H1 (cell line): ENCODE data around the gene RBM20. TPM values are rescaled to one million over a fixed set of nuclear protein-coding genes. Genes with fewer than 3 reads are reported as not detected.

Experiments
- CTBP2 ChIP-seq: IDR thresholded peaks from 2 replicates; pipeline ENCODE4 v1.7.0; 2011; ENCODE audit warnings: borderline replicate concordance, mild to moderate bottlenecking, moderate library complexity, mixed read lengths, low read length; ENCODE audit not compliant: insufficient read depth, insufficient read length
- KDM1A ChIP-seq: fragments of 200-600, 300-600 bp; sonication (generic); IDR thresholded peaks from 2 replicates; pipeline ENCODE4 v1.7.1; 2016; ENCODE audit warnings: mild to moderate bottlenecking, low read length, borderline replicate concordance
- RAD21 ChIP-seq, 2 experiments: IDR thresholded peaks in 1 of 2; conservative IDR thresholded peaks in 1 of 2; 2 replicates each; pipeline ENCODE4 v1.6.1; 2011; ENCODE audit warnings: low read depth in 2 of 2, low read length in 2 of 2, improper control_type of control experiment in 1 of 2, inconsistent platforms in 1 of 2, mild to moderate bottlenecking in 1 of 2, moderate library complexity in 1 of 2
- polyA plus RNA-seq, 7 experiments: library from polyadenylated mRNA; depleted of rRNA in 3 of 7; stranded (reverse) in 5 of 7; unstranded in 2 of 7; fragments of >200 nt in 5 of 7; fragments of 200-250 nt in 2 of 7; gene quantifications; 1 replicate in 5 of 7; 2 replicates in 1 of 7; 4 replicates in 1 of 7; pipeline versions ENCODE4 v1.2.1 to v1.2.3, GENCODE V29; 2011 to 2013; ENCODE audit warnings: missing spikeins in 2 of 7, mixed read lengths in 2 of 7
- total RNA-seq: library from RNA; stranded (reverse); fragmentation: NEBNext Ultra II Directional; extraction: Animal tissue kit (Norgen Biotek cat#: 25700); gene quantifications from 2 replicates; pipeline ENCODE4 v1.2.1, GENCODE V29; 2021

RBM20 gene
- total and polyA plus RNA-seq, 2 of the 8 experiments (the other 6 are each of a cell fraction or from before 2014, with no cell fraction given): 0.05 to 0.63 TPM

DNA sequence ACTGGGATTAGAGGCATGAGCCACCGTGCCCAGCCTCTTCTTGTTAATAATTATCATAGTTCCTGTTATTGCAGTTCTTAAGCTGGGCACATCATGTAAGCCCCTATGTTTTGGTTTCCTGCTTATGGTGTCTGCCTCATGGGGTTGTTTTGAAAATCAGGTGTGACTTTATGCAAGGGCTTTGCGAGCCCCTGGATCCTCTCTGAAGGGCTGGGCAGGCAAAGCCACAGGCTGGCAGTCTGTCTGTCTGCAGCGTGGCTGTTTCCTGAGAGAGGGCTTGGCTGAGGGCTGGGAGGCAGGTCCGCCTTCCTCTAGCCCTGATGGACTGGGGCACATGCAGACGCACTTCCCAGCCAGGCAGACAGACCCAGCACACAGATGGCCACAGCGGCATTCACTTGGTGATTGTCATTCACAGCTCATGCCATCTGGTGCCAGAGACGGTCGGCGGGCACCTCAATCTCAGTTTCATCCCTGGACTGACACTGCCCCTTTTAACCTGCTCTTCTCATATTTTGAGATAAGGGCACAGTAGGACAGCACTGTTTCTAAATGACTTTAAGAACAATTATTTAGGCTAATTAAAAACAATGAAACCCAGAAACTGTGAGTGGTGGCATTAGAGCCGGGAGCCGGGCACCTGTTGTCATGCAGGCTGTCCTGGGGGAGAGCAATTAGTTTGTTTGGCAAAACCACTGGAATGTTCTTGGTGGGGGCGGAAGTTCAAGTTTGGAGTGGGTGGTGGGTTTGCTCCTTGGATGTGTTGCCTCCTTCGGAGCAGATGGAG is 35.5 kb downstream of the RBM20 start (continued):
- TF ChIP-seq CTBP2 (no peak), KDM1A (no peak), RAD21 (IDR thresholded peaks at IDR 0.05 in 1 of 2, conservative IDR thresholded peaks at IDR 0.05 in 1 of 2; ENCODE audit: low read depth in 2 of 2, low read length in 2 of 2) (no peak)
